Measurements from ENCODE around the gene BICC1.

- TF ChIP-seq CBX3 (IDR thresholded peaks at IDR 0.05; ENCODE audit: low read depth) (no peak), EZH2phosphoT487 (IDR thresholded peaks at IDR 0.05; ENCODE audit: borderline replicate concordance) (no peak), ZNF274 (IDR thresholded peaks at IDR 0.05; ENCODE audit: low read depth, low read length) (no peak), RAD21 (IDR thresholded peaks at IDR 0.05; ENCODE audit: low read depth) (no peak), EZH2 (IDR thresholded peaks at IDR 0.05) (no peak), ZBTB33 (IDR thresholded peaks at IDR 0.05; ENCODE audit: extremely low read depth, insufficient replicate concordance, low read length) (no peak), POLR2AphosphoS5 (IDR thresholded peaks at IDR 0.05; ENCODE audit: low read depth, low read length) (no peak), JUND (IDR thresholded peaks at IDR 0.05) (no peak), REST (IDR thresholded peaks at IDR 0.05; ENCODE audit: low read depth) (no peak)
- TF ChIP-seq, protein P1, sequence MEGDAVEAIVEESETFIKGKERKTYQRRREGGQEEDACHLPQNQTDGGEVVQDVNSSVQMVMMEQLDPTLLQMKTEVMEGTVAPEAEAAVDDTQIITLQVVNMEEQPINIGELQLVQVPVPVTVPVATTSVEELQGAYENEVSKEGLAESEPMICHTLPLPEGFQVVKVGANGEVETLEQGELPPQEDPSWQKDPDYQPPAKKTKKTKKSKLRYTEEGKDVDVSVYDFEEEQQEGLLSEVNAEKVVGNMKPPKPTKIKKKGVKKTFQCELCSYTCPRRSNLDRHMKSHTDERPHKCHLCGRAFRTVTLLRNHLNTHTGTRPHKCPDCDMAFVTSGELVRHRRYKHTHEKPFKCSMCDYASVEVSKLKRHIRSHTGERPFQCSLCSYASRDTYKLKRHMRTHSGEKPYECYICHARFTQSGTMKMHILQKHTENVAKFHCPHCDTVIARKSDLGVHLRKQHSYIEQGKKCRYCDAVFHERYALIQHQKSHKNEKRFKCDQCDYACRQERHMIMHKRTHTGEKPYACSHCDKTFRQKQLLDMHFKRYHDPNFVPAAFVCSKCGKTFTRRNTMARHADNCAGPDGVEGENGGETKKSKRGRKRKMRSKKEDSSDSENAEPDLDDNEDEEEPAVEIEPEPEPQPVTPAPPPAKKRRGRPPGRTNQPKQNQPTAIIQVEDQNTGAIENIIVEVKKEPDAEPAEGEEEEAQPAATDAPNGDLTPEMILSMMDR (IDR thresholded peaks at IDR 0.05 in 2 of 3, conservative IDR thresholded peaks at IDR 0.05 in 1 of 3; ENCODE audit: borderline replicate concordance in 1 of 3, insufficient read depth in 1 of 3, low read depth in 2 of 3, low read length in 2 of 3), result no peak
Observed at GRCh38 chr10:58734664-58735063, 222.0 kb downstream of the BICC1 start.
